Stimulated activated CD4-positive, alpha-beta T cell treated with anti-CD3 and anti-CD28 coated beads, Interleukin-15, amount 100 ng/mL, for 24 hours (primary cell): Measurements from ENCODE around the gene ZNF70.

ENCODE experiments used
- DNase-seq: peaks from one replicate; pipeline ENCODE4 v3.0.0-alpha.2; 2020

Gene ZNF70

GRCh38 chr22:23750714-23751440 is at the start of gene ZNF70:
Gene ZNF70 (minus strand): TSS chr22:23751112. CDS start chr22:23745140, 5,972 bp downstream.
- peak; percentile 87 for DNase-seq

DNA sequence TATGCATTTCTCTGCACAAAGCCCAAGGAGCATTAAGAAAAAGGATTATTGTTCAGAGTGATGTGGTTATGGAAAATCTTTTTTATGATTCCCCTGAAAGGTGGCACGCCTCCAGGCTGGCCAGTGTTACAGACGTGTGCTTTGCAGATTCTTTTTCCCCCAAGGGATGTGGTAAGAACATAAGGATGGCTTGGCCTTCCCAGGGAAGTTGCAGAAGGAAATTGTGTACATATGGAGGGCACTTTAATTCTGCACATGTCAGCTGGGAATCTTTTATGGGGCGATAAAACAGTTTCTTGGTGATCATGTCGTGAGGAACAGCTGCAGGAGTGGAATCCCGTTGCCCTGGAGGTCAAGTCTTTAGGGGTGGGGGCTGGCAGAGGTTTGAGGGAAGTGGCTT is 45.5 kb upstream of the ZNF70 start:
- DNase-seq: no peak

DNA sequence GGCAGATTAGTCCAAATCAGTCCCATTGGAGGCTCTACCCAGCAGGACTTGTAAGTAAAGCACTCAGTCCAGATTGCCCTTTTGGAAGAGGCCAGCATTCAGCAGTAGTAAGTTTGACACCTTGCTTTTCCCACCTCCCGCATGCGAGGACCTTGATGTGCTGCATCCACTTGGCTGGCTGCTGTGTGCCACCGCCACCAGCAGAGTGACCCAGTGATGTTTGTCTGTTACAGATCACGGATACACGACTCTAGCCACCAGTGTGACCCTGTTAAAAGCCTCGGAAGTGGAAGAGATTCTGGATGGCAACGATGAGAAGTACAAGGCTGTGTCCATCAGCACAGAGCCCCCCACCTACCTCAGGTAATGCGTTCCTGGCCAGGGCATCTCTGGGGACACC is 42.4 kb upstream of the ZNF70 start:
- no peak for DNase-seq

DNA sequence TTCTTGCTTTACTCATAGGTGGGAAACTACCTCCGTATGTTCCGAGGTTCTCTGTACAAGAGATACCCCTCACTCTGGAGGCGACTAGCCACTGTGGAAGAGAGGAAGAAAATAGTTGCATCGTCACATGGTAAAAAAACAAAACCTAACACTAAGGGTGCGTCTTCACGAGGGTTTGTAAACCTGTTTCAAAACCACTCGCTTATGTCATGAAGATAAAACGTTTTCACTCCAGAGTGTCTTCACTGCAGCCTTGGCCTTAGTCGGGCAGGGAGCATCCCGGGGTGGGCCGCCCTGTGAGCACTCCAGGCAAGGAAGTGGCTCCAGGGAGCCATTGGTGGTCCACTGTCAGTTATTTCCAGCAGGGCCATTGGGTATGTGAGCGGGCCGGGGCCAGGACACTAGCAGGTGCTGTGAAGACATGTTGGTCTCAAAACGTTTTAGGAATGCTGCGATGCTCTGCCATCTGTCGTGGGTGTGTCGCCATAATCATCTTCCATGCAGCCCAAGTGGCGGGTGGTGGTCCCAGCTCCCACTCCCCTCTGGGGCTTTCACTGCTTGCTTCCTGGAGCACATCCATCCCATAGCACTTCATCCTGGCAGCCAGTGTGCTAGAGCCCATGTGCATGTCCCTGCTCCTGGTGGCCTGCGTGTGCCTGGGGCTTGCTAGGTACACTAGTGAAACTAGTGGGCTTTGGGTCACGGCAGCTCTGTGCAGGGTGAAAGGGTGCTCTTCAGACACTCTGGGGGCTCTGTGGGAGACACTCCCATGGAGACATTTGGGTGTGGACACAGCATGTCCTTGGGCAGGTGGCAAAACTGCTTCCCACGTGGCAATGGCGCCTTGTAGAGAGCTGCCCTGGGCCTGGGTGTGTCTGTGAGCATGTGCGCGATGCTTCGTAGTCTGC is 41.1 kb upstream of the ZNF70 start:
- DNase-seq: no peak

DNA sequence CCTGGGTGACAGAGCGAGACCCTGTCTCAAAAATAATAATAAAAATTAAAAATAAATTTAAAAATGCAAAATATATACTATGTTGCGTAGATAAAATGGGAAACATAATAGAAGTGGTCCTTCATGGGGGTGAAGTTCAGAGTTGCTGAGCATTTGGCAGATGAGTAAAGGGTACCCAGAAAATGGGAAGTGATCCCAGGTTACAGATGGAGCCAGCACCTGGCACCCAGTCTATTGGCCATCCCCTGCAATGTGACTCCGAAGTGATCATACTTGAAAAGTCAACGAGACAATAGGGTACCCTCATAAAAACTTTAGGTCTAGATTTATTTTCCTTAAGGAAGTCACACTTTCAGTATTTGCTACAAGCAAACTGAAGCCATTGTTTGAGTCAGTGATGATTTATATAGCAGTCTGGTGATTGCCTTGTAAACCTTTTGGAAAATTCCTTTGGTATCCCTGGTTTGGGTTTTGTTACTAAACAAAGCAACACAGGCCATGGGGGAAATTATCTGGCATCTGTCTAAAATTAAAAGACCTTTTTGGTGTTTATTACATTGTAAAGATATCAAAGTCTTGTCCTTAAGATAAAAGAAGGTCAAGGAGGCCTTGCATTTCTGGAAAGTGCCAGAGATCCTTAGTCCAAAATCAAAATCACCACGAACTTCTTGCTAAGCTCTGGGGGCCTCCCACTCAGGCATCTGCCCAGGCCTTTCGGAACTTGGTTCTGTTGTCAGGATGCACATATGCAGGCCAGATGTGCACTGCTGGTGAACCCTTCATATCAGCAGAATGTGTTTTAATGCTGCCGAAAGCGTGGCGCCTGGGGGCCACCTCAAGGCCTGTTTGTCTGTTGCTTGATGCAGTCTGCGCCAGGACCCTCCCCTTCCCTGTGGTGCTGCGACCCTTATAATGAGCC is 40.2 kb upstream of the ZNF70 start:
- no peak for DNase-seq

- DNase-seq: no peak
Observed at GRCh38 chr22:23789638-23790037, 38.7 kb upstream of the ZNF70 start.

DNA sequence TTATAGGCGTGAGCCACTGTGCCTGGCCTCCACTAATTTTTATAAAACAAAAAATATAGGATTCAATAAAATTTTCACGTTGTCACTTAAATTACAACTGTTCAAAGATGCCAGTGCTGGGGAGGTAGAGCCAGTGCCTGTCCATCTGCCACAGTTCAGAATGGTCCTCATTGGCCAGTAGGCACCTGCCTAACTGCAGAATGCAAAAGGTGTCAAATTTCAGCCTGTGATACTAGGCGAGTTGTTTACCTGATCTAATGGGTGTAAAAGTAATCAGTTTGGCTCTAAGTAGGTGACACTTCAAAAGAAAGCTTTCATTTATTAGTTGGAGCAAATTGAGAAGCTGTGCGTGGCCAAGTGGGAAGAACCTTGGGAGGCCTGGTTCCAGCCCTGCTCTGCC is 38.2 kb upstream of the ZNF70 start:
- DNase-seq: no peak

DNA sequence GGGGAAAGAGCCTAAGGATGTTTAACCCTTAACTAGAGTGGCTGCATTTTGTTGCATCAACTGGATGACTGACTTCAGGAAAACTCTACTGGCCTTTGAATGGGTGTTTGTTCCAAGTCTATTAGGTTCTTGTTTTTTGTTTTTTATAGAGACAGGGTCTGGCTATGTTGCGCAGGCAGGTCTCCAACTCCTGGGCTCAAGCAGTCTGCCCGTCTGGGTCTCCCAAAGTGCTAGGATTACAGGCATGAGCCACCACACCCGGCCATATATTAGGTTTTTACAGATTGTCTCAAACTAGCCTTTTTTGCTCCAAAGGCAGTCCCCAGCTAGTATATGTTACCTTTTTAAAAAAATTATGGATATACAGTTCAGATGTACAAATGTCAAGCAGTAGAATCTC is 37.0 kb upstream of the ZNF70 start:
- no peak for DNase-seq

DNA sequence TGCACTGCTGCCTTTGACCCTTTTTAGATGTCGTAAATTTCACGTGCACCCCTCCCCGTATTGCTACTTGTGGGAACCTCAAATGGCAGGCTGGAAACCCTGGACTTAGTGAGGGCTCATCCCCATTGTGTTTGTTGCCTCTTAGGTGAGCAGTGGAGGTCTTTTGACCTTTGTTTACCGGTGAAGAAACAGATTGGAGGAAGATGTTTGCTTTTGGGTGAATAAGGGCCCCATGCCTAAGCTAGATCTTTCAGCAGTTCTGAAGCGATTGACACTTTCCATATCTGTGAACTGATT is 36.6 kb upstream of the ZNF70 start:
- DNase-seq: no peak

- DNase-seq: peak; percentile 91
Observed at GRCh38 chr22:23786752-23787599, 36.1 kb upstream of the ZNF70 start, which contains the start of gene SMARCB1. Gene SMARCB1 (plus strand): TSS chr22:23786966. CDS start chr22:23787170, 204 bp downstream.

- DNase-seq: no peak
Observed at GRCh38 chr22:23786261-23786710, 35.4 kb upstream of the ZNF70 start.

GRCh38 chr22:23784215-23784732 is 33.4 kb upstream of the ZNF70 start:
- no peak for DNase-seq

- no peak for DNase-seq
Observed at GRCh38 chr22:23783265-23784150, 32.6 kb upstream of the ZNF70 start.

DNA sequence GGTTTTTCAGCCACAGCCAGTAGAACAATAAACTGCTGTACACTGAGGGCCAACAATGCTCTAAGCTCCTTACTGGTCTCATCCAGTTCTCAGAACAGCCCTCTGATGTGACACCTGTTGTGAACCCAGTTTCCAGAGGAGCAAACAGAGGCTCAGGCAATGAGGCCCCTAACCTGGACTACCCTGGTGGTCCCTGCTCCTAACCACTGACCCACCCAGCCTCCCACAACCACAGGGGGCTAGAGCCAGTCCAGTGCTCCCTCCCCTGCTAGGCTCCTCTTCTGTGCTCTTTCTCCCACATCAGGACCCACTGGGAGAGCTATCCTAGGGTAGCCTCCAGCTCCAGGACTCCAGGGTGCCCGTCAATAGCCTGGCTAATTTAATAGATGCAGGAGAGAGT is 31.8 kb upstream of the ZNF70 start:
- no peak for DNase-seq

DNA sequence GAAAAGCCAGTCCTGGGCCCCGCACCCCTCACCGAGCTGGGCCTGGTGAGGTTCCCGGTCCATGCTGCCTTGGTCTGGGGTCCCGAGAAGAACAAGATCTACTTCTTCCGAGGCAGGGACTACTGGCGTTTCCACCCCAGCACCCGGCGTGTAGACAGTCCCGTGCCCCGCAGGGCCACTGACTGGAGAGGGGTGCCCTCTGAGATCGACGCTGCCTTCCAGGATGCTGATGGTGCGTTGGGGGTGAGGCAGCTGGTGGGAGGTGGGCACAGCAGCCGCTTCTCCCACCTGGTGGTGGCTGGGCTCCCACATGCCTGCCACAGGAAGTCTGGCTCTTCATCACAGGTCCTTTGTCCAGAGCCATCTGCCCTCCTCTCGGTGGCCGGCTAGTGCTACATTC is 31.3 kb upstream of the ZNF70 start:
- DNase-seq: no peak

DNA sequence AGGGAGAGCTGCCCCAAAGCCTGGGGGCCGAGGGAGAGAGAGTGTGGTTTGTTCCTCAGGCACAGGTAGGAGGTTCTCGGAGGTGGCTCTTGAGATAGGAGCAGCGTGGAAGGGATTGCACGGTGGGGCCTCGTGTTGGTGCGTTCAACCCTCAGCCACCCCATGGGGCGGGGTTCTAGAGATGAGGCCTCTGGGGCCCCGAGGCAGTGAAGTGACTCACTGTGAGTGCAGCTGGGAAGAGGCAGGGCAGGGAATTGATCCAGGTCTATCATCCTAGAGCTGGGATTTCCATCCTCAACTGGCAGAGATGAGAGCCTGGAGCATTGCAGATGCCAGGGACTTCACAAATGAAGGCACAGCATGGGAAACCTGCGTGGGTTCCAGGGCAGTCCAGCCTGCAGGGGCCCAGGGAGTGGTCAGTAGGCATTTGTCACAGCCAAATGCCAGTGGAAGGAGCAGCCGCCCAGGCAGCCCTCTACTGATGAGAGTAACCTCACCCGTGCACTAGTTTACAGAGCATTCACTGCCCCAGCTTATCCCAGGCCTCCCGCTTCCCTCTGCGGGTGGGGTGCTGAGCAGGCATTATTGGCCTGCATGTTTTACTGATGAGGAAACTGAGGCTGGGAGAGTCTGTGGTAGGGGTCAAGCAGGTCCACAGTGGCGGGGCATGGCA is 30.7 kb upstream of the ZNF70 start:
- DNase-seq: no peak

DNA sequence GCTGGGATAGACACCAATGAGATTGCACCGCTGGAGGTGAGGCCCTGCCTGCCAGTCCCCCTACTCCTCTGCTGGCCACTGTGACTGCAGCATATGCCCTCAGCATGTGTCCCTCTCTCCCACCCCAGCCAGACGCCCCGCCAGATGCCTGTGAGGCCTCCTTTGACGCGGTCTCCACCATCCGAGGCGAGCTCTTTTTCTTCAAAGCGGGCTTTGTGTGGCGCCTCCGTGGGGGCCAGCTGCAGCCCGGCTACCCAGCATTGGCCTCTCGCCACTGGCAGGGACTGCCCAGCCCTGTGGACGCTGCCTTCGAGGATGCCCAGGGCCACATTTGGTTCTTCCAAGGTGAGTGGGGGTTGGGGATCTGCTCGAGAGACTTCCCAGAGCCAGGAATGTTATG is 30.2 kb upstream of the ZNF70 start:
- DNase-seq: no peak

GRCh38 chr22:23780146-23780748 is 29.3 kb upstream of the ZNF70 start:
- no peak for DNase-seq

DNA sequence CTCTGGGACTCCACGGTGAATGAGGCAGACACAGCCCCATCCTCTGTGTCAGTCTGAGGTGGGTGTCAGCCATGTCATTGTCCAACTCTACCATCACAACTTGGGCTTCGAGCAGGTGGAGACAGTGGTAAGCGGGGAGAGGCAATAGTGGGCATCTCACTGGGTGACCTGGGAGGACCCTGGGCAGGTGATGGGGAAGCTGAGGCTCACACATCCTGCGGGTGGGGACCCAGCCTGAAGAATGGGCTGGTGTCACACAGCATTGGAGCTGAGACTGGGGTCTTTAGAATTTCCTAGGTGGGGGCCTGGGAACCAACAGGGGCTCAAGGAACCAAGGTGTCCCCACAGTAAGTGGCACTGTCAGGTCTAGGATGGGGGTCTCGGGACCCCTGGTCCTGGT is 28.8 kb upstream of the ZNF70 start:
- no peak for DNase-seq

DNA sequence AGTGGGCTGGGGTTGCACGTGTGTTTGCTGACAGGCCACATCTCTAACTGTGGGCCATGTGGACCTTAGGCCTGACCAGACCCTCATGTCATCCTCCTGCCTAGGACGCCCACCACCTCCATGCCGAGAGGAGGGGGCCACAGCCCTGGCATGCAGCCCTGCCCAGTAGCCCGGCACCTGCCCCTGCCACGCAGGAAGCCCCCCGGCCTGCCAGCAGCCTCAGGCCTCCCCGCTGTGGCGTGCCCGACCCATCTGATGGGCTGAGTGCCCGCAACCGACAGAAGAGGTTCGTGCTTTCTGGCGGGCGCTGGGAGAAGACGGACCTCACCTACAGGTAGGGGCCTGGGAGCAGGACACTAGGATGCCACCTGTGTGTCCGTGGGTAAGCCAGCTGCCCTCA is 28.2 kb upstream of the ZNF70 start:
- DNase-seq: no peak
